ENCODE data around the gene SETD7.

The SETD7 gene

DNA sequence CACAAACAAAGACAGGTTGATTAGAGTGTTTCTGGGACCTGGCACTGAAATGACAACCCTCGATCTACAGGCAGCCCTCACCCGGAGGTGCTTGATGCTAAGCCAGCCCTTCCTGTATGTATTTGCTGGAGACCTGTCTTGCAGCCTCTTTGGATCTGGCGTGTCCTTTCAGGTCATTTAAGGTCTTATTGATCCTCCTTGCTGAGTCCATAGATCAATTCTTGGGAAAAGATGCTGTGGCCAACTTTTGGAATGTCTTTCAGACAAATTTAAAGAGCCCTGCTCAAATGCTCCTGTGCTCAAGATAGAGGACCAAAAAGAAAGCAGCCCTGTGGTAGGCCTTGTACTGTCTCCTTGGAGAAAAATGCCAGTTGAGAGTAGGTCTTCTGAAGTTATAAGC lies 6.8 kb upstream of the SETD7 start:
- TF ChIP-seq, protein P1, sequence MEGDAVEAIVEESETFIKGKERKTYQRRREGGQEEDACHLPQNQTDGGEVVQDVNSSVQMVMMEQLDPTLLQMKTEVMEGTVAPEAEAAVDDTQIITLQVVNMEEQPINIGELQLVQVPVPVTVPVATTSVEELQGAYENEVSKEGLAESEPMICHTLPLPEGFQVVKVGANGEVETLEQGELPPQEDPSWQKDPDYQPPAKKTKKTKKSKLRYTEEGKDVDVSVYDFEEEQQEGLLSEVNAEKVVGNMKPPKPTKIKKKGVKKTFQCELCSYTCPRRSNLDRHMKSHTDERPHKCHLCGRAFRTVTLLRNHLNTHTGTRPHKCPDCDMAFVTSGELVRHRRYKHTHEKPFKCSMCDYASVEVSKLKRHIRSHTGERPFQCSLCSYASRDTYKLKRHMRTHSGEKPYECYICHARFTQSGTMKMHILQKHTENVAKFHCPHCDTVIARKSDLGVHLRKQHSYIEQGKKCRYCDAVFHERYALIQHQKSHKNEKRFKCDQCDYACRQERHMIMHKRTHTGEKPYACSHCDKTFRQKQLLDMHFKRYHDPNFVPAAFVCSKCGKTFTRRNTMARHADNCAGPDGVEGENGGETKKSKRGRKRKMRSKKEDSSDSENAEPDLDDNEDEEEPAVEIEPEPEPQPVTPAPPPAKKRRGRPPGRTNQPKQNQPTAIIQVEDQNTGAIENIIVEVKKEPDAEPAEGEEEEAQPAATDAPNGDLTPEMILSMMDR (IDR thresholded peaks at IDR 0.05; ENCODE audit: insufficient read depth, low read depth, low read length, missing control alignments) = no peak
- H3K4me3 ChIP-seq (ENCODE audit: low read depth, low read length) = no peak overlapping the region
- no peak for DNase-seq (ENCODE audit: low read depth)

DNA sequence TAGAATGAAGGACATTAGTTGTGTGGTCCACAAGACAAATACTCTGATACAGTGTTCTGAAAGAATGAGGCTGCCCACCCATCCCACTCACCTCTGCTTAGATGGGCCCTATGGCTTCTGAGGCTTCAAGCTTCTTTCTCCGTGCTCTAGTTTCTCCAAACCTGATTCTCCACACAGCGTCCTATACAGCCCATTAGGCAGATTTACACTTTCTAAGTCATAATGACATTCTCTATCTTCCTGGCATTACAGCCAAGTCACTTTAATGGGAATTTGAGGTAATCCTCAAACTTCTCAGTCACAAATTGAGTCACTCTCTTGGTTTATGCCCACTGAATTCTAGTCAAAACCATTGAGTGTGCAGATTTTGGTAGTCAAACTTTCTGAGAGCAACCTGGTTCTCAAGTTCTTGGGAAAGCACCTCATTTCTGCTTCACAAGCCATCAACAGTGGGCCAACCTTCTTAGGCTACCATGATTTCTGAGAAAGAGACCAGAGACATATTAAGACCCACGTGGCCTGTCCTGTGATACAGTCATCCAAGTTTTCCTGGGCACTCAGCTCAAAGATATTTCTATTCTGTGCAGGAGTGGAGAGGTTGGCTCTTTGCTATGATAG lies 6.2 kb upstream of the SETD7 start:
- TF ChIP-seq, protein P1 (IDR thresholded peaks at IDR 0.05; ENCODE audit: insufficient read depth, low read depth, low read length, missing control alignments) = no peak
- no peak overlapping the region for H3K4me3 ChIP-seq (ENCODE audit: low read depth, low read length)
- DNase-seq (ENCODE audit: low read depth) = no peak

DNA sequence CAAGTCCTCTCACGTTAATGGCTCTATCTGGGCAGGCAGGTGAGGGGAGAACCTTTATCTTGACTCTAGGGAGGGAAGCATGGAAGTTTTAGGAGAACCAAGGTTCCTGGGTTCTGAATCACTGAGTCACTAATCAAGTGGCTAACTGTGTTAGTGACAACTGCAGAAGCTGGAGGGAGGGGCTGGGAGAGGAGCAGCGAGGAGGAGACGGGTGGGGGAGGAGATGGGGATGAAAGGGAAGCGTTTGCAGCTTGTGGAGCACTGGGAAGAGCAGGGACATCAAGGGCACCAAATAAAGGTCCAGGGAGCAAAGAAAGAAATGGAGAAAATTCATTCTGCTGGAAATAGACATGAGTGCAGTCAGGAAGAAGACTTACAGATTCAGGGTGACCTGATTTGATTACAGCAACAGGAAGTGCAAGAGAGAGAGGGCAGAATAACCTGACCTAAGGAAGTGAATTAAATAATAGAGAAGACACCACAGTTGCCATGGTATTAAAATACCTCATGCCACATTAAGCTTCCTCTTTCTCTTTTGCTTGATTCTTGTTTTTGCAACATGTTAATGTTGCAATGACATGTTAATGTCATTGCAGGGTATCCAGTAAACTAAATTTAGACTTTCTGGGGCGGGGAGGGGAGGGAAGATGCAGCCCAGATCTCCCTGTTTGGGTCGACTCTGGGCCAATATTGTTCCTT lies 4.5 kb upstream of the SETD7 start:
- no peak overlapping the region for H3K4me3 ChIP-seq (ENCODE audit: low read depth, low read length)
- peak; percentile 53 for DNase-seq (ENCODE audit: low read depth)
- TF ChIP-seq, protein P1 (IDR thresholded peaks at IDR 0.05; ENCODE audit: insufficient read depth, low read depth, low read length, missing control alignments) = no peak

DNA sequence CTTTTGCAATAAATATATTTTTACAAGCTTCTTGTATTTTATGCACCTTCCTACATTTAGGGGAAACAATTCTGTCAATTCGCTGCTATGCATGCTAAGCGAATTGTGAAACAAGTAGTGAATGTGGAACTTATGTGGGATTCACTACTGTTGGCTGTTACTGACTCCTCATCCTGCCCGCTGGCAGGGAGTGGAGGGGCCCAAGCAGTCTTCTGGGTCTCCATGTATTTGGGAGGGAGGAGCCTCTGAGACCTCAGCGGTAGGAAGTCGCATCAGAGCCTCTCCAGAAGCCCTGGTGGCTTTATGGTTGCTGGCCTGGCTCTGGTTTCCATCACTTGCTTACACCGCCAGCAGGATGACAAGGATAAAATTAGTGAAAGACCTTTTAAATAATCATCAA lies 3.7 kb upstream of the SETD7 start:
- H3K4me3 ChIP-seq (ENCODE audit: low read depth, low read length) = no peak overlapping the region
- DNase-seq (ENCODE audit: low read depth) = no peak
- TF ChIP-seq, protein P1 (IDR thresholded peaks at IDR 0.05; ENCODE audit: insufficient read depth, low read depth, low read length, missing control alignments) = no peak

DNA sequence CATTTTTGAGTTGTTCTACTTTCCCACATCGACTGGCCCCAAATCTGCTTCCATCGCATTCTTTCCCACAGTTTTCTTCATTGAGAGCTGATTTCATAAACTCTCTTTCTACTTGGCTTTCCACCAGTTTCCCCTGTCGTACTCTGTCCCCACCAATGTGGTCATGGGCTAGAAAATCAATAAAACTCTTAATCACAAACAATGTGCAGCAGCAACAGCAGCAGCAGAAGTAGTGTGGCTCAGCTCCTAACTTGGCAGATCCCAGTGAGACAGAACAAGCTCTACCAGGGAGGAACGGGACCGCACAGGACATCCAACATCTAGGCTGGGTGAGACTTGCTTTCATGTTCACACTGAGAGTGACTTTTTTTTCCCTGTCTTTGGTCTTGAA lies 3.1 kb upstream of the SETD7 start:
- TF ChIP-seq, protein P1 (IDR thresholded peaks at IDR 0.05; ENCODE audit: insufficient read depth, low read depth, low read length, missing control alignments) = no peak
- no peak for DNase-seq (ENCODE audit: low read depth)
- H3K4me3 ChIP-seq (ENCODE audit: low read depth, low read length) = no peak overlapping the region

DNA sequence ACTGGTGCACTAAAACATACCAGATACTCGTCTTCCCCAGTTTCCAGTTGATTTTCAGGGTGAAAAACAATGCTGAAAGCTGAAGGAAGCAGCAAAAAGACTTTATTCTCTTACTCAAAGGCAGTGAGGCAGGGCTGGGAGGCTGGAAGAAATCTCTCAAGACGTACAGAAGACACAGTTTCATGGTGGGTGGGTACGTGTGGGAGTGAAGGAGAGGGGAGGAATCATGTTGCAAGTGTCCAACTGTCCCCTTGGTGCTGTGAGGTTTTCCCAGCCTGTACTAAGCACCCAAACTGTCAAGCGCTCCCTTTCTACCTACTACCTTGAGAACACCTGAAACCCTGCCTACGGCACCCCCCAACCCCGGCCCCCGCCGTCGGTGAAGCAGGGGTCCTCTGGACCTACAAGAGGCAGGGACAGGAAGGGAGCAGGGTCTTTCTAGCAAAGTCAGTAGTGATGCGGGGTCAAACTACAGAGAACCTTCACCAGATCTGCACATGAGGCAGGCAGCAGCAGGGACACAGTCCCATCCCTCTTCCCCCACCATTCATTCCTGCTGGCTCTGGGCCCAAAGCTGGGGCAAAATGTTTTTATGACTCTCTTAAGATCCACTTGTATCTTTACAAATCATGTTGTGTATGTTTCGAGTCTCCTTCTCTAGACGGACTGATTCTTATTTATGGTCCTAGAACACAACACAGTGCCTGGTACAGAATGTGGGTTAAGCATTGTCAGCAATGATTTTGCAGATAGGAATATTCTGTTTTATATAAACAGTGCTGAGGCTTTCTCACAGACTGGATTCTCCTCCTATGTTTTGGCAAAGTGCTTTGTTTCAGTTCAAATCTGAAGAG lies 2.4 kb upstream of the SETD7 start:
- H3K4me3 ChIP-seq (ENCODE audit: low read depth, low read length) = no peak overlapping the region
- DNase-seq (ENCODE audit: low read depth) = no peak
- TF ChIP-seq, protein P1 (IDR thresholded peaks at IDR 0.05; ENCODE audit: insufficient read depth, low read depth, low read length, missing control alignments) = no peak

Data from GM12865 (cell line).